Keratinocyte (primary cell): ENCODE data around the gene NMBR. TPM values are rescaled to one million over a fixed set of nuclear protein-coding genes. Genes with fewer than 3 reads are reported as not detected.

Experiments
- DNase-seq: peaks from one replicate; pipeline ENCODE4 v3.0.0-alpha.2; 2011; ENCODE audit warnings: low read depth, missing footprints, low spot score
- FAIRE-seq: peaks from 2 replicates; lab custom pipeline; 2011; peaks lifted over from hg19 to GRCh38; lab: Jason Lieb, UNC
- H2AFZ ChIP-seq: 2 replicates; pipeline ENCODE4 v1.6.0; 2012; ENCODE audit warnings: low read length, control low read depth, inconsistent platforms; ENCODE audit not compliant: control insufficient read depth
- H3K27ac ChIP-seq: 2 replicates; pipeline ENCODE4 v1.5.1; 2011; ENCODE audit warnings: low read length; ENCODE audit not compliant: control insufficient read depth, insufficient read depth
- H3K27me3 ChIP-seq: 3 replicates; pipeline ENCODE4 v1.6.0; 2011; ENCODE audit warnings: low read length; ENCODE audit not compliant: control insufficient read depth, insufficient read depth; ENCODE audit errors: extremely low read depth
- H3K36me3 ChIP-seq, 2 experiments: 2 replicates in 1 of 2; 3 replicates in 1 of 2; pipeline ENCODE4 v1.5.1; 2011; ENCODE audit warnings: low read length in 2 of 2, mild to moderate bottlenecking in 1 of 2; ENCODE audit not compliant: control insufficient read depth in 2 of 2, insufficient read depth in 2 of 2; ENCODE audit errors: extremely low read depth in 1 of 2
- H3K4me1 ChIP-seq: 3 replicates; pipeline ENCODE4 v1.5.1; 2011; ENCODE audit warnings: low read length; ENCODE audit not compliant: control insufficient read depth, insufficient read depth; ENCODE audit errors: extremely low read depth
- H3K4me2 ChIP-seq: 3 replicates; pipeline ENCODE4 v1.6.0; 2011; ENCODE audit warnings: low read depth, low read length; ENCODE audit not compliant: control insufficient read depth, insufficient read depth; ENCODE audit errors: extremely low read depth
- H3K4me3 ChIP-seq, 3 experiments: fragments of 200-600 bp in 1 of 3; sonication (generic) in 1 of 3; 2 replicates in 2 of 3; 3 replicates in 1 of 3; pipeline ENCODE4 v1.5.1; 2011 to 2016; ENCODE audit warnings: low read length in 3 of 3, mild to moderate bottlenecking in 3 of 3, control low read depth in 2 of 3, inconsistent platforms in 1 of 3, low read depth in 1 of 3, mixed read lengths in 1 of 3, mixed run types in 1 of 3, moderate library complexity in 1 of 3; ENCODE audit not compliant: control insufficient read depth in 2 of 3, insufficient read depth in 2 of 3; ENCODE audit errors: extremely low read depth in 1 of 3
- H3K79me2 ChIP-seq: 2 replicates; pipeline ENCODE4 v1.6.0; 2012; ENCODE audit warnings: low read length; ENCODE audit not compliant: control insufficient read depth, insufficient read depth
- H3K9ac ChIP-seq: 3 replicates; pipeline ENCODE4 v1.6.0; 2011; ENCODE audit warnings: low read length; ENCODE audit not compliant: control insufficient read depth, insufficient read depth; ENCODE audit errors: extremely low read depth
- H3K9me1 ChIP-seq: 3 replicates; pipeline ENCODE4 v1.6.0; 2011; ENCODE audit warnings: low read length; ENCODE audit not compliant: control insufficient read depth, insufficient read depth; ENCODE audit errors: extremely low read depth
- H3K9me3 ChIP-seq: 2 replicates; pipeline ENCODE4 v1.5.1; 2012; ENCODE audit warnings: low read depth, low read length; ENCODE audit not compliant: control insufficient read depth
- H4K20me1 ChIP-seq: 3 replicates; pipeline ENCODE4 v1.6.0; 2011; ENCODE audit warnings: low read length; ENCODE audit not compliant: control insufficient read depth, insufficient read depth; ENCODE audit errors: extremely low read depth
- CTCF ChIP-seq, 3 experiments: IDR thresholded peaks in 1 of 3; conservative IDR thresholded peaks in 1 of 3; optimal IDR thresholded peaks in 1 of 3; 2 replicates in 2 of 3; 3 replicates in 1 of 3; pipeline versions ENCODE3 to v1.5.1; 2011; ENCODE audit warnings: low read length in 3 of 3, mild to moderate bottlenecking in 3 of 3, moderate library complexity in 2 of 3, control low read depth in 1 of 3, inconsistent platforms in 1 of 3; ENCODE audit not compliant: insufficient read depth in 2 of 3; ENCODE audit errors: extremely low read depth in 1 of 3
- EZH2 ChIP-seq: IDR thresholded peaks from one replicate; pipeline ENCODE4 v1.6.1; 2012; ENCODE audit warnings: inconsistent platforms, mild to moderate bottlenecking, low read length, moderate library complexity
- dilution Hi-C: fragments of 300-500 bp; cut with MboI; formaldehyde crosslinking; loops from one replicate; pipeline ENCODE4 v1.7.0; 2020; ENCODE audit warnings: low sequenced_read_pairs; ENCODE audit not compliant: extremely low pct_ligation_motif_present
- polyA plus RNA-seq, 5 experiments: library from polyadenylated mRNA; depleted of rRNA in 3 of 5; stranded (reverse) in 3 of 5; stranded (forward) in 1 of 5; unstranded in 1 of 5; fragments of >200 nt; gene quantifications; 1 replicate in 1 of 5; 2 replicates in 3 of 5; 3 replicates in 1 of 5; pipeline versions ENCODE4 v1.2.1 to v1.2.3, GENCODE V29; 2011 to 2012; ENCODE audit warnings: missing spikeins in 2 of 5, low read depth in 1 of 5, low replicate concordance in 1 of 5

Gene NMBR
- polyA plus RNA-seq, 1 donor (not counting 4 experiments of a cell fraction or from before 2014, with no cell fraction given): not detected

GRCh38 chr6:142118328-142118727 lies 28.6 kb downstream of the NMBR start:
- no peaks in the 10 kb centered on the region for H3K79me2 ChIP-seq
- H3K27me3 ChIP-seq: no peaks in the 10 kb centered on the region
- H4K20me1 ChIP-seq: no peaks in the 10 kb centered on the region
- no peaks in the 10 kb centered on the region for H3K9me1 ChIP-seq
- no peaks in the 10 kb centered on the region for H3K4me1 ChIP-seq
- no peak overlapping the region for H3K9ac ChIP-seq
- no peak overlapping the region for H3K27ac ChIP-seq
- H3K4me2 ChIP-seq: no peak overlapping the region
- H2AFZ ChIP-seq: no peak overlapping the region
- no peak overlapping the region for H3K4me3 ChIP-seq
- no peak for TF ChIP-seq EZH2
- TF ChIP-seq CTCF (optimal IDR thresholded peaks at IDR 0.05 in 1 of 3, IDR thresholded peaks at IDR 0.05 in 1 of 3, conservative IDR thresholded peaks at IDR 0.05 in 1 of 3; ENCODE audit: extremely low read depth in 1 of 3, insufficient read depth in 2 of 3, low read length in 3 of 3): no peak
- H3K9me3 ChIP-seq: no peaks in the 10 kb centered on the region
- DNase-seq: no peak
- no peaks in the 10 kb centered on the region for H3K36me3 ChIP-seq
- dilution Hi-C loops: loop anchor here (25.0 kb wide), 1 partner anchor 431 kb away; no protein-coding TSS in a partner anchor
- no peak for FAIRE-seq

GRCh38 chr6:142117366-142117765 lies 29.6 kb downstream of the NMBR start:
- no peaks in the 10 kb centered on the region for H3K36me3 ChIP-seq
- H3K9ac ChIP-seq: no peak overlapping the region
- no peaks in the 10 kb centered on the region for H3K27me3 ChIP-seq
- no peak overlapping the region for H3K27ac ChIP-seq
- H3K9me1 ChIP-seq: no peaks in the 10 kb centered on the region
- H3K79me2 ChIP-seq: no peaks in the 10 kb centered on the region
- dilution Hi-C loops: loop anchor here (25.0 kb wide), 1 partner anchor 430 kb away; no protein-coding TSS in a partner anchor
- FAIRE-seq: no peak
- no peaks in the 10 kb centered on the region for H3K9me3 ChIP-seq
- TF ChIP-seq CTCF (optimal IDR thresholded peaks at IDR 0.05 in 1 of 3, IDR thresholded peaks at IDR 0.05 in 1 of 3, conservative IDR thresholded peaks at IDR 0.05 in 1 of 3; ENCODE audit: extremely low read depth in 1 of 3, insufficient read depth in 2 of 3, low read length in 3 of 3): no peak
- TF ChIP-seq EZH2: no peak
- no peak overlapping the region for H3K4me2 ChIP-seq
- no peak for DNase-seq
- H2AFZ ChIP-seq: no peak overlapping the region
- H4K20me1 ChIP-seq: no peaks in the 10 kb centered on the region
- H3K4me3 ChIP-seq: no peak overlapping the region
- H3K4me1 ChIP-seq: no peaks in the 10 kb centered on the region
